HG03060 (cell line): ENCODE results near the gene PCSK6.
A peak's percentile ranks its signal among the peaks of the same experiment; 100 is the strongest.

Experiments
- ATAC-seq: cut with Tn5 transposase; IDR thresholded peaks from one replicate; pipeline ENCODE4 v1.9.1; 2021; ENCODE audit warnings: low read depth, moderate number of reproducible peaks; ENCODE audit not compliant: unreplicated experiment

Gene PCSK6

GRCh38 chr15:101500865-101501551 lies 11.5 kb upstream of the PCSK6 start:
- no peak for ATAC-seq

- peak; percentile 75 for ATAC-seq
These were observed 10.6 kb upstream of the PCSK6 start for GRCh38 chr15:101499863-101500713.

GRCh38 chr15:101498717-101499480 lies 9.4 kb upstream of the PCSK6 start:
- ATAC-seq: no peak

- ATAC-seq: no peak
These were observed 8.7 kb upstream of the PCSK6 start for GRCh38 chr15:101498076-101498716.

GRCh38 chr15:101497484-101498034 lies 8.1 kb upstream of the PCSK6 start:
- no peak for ATAC-seq

GRCh38 chr15:101497017-101497416 lies 7.5 kb upstream of the PCSK6 start:
- no peak for ATAC-seq

GRCh38 chr15:101496198-101496986 lies 6.9 kb upstream of the PCSK6 start:
- no peak for ATAC-seq

- ATAC-seq: no peak
These were observed 6.1 kb upstream of the PCSK6 start for GRCh38 chr15:101495334-101496197.

- no peak for ATAC-seq
These were observed 4.8 kb upstream of the PCSK6 start for GRCh38 chr15:101494251-101494796.

GRCh38 chr15:101492766-101493692 lies 3.5 kb upstream of the PCSK6 start:
- ATAC-seq: no peak

GRCh38 chr15:101491734-101492640 lies 2.5 kb upstream of the PCSK6 start:
- no peak for ATAC-seq

- no peak for ATAC-seq
These were observed 1.6 kb upstream of the PCSK6 start for GRCh38 chr15:101490922-101491733.

GRCh38 chr15:101490408-101490891 lies 943 bp upstream of the PCSK6 start:
- ATAC-seq: no peak

- ATAC-seq: no peak
These were observed 289 bp downstream of the PCSK6 start for GRCh38 chr15:101489237-101489598.
